8988T (cell line): ENCODE data around the gene PDK4.
"Not testable (repeated sequence)": the region's sequence is repeated elsewhere in the genome, so short reads cannot be mapped to it uniquely, and the experiment has no call there.

Source experiments
- DNase-seq: peaks from one replicate; pipeline ENCODE4 v3.0.0; 2011

Gene PDK4

GRCh38 chr7:95558864-95559263, 37.5 kb downstream of the PDK4 start:
- DNase-seq: no peak

- no peak for DNase-seq
Observed at GRCh38 chr7:95556777-95557176, 39.5 kb downstream of the PDK4 start.

GRCh38 chr7:95553939-95554338, 42.4 kb downstream of the PDK4 start:
- no peak for DNase-seq

GRCh38 chr7:95552010-95552926, 44.0 kb downstream of the PDK4 start:
- DNase-seq: not testable (repeated sequence)

GRCh38 chr7:95550546-95550945, 45.8 kb downstream of the PDK4 start:
- DNase-seq: no peak

- peak; percentile 61 for DNase-seq
Observed at GRCh38 chr7:95549818-95550529, 46.3 kb downstream of the PDK4 start.

- no peak for DNase-seq
Observed at GRCh38 chr7:95547361-95548348, 48.7 kb downstream of the PDK4 start.

GRCh38 chr7:95546647-95547046, 49.7 kb downstream of the PDK4 start:
- DNase-seq: no peak

GRCh38 chr7:95545673-95546072, 50.6 kb downstream of the PDK4 start:
- DNase-seq: no peak

GRCh38 chr7:95545007-95545615, 51.2 kb downstream of the PDK4 start:
- DNase-seq: no peak

GRCh38 chr7:95544171-95544570, 52.1 kb downstream of the PDK4 start:
- DNase-seq: no peak

GRCh38 chr7:95543312-95543711, 53.0 kb downstream of the PDK4 start:
- DNase-seq: no peak

GRCh38 chr7:95540366-95540765, 56.0 kb downstream of the PDK4 start:
- no peak for DNase-seq

GRCh38 chr7:95539426-95539825, 56.9 kb downstream of the PDK4 start:
- DNase-seq: no peak

- no peak for DNase-seq
Observed at GRCh38 chr7:95537468-95537867, 58.8 kb downstream of the PDK4 start.

- DNase-seq: no peak
Observed at GRCh38 chr7:95536656-95537311, 59.5 kb downstream of the PDK4 start.

- DNase-seq: no peak
Observed at GRCh38 chr7:95535662-95536061, 60.7 kb downstream of the PDK4 start.

GRCh38 chr7:95534796-95535195, 61.5 kb downstream of the PDK4 start:
- no peak for DNase-seq
